ENCODE results near the gene PRKCB.

The PRKCB gene

GRCh38 chr16:24116046-24116776 is 280.4 kb downstream of the PRKCB start:
- no peak overlapping the region for H3K27ac Mint-ChIP-seq
- H3K9me3 Mint-ChIP-seq, result peaks cover 6% of the 10 kb centered on the region
- H3K36me3 Mint-ChIP-seq, result peaks cover 78% of the 10 kb centered on the region
- no peak overlapping the region for H3K4me3 Mint-ChIP-seq
- no peaks in the 10 kb centered on the region for H3K27me3 Mint-ChIP-seq
- H3K4me1 Mint-ChIP-seq, result peaks cover 9% of the 10 kb centered on the region
- no peak for ATAC-seq

DNA sequence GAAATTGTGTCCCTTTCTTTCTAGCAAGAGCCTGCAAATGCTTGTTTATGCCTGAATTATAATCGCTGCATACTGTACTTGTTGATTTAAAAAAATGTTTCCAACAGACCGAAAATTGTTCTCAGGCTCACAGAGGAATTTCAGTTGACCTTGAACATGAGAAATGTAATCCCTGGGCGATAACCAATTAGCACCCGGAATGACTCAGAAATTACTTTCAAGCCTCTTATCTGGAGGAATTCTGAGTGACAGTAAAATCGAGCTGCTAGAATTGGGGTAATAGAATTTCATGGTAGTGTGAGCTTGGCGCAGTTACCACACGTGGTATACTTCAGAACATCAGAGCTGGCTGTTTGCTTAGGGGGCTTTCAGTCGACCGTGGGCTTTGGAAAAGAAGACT is 281.2 kb downstream of the PRKCB start:
- Mint-ChIP-seq H3K27ac (no peak overlapping the region), H3K4me1 (peaks cover 9% of the 10 kb centered on the region), H3K36me3 (peaks cover 76% of the 10 kb centered on the region), H3K9me3 (peaks cover 6% of the 10 kb centered on the region), H3K27me3 (no peaks in the 10 kb centered on the region), H3K4me3 (no peak overlapping the region)
- ATAC-seq, result no peak

DNA sequence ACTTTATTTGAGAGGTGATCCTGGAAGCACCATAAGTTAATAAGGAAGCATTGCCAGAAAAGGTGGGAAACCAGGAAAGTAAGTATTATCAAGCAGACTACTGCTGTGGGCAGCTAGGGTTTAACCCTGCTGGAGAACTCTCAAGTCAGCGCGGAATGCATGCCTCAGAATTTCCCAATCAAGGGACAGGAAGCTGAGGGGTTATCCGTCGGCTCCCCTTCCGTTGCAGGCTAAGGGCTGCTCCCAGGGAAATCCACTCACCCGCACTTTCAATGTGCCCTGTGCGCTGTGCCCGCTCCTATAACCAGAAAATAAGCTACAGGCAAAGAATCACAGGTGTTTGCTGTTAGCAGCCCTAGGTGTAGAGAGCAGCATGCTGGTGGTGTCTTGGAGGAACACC is 281.9 kb downstream of the PRKCB start:
- H3K4me1 Mint-ChIP-seq, result peaks cover 9% of the 10 kb centered on the region
- H3K4me3 Mint-ChIP-seq, result no peak overlapping the region
- no peak for ATAC-seq
- H3K27ac Mint-ChIP-seq, result no peak overlapping the region
- peaks cover 76% of the 10 kb centered on the region for H3K36me3 Mint-ChIP-seq
- peaks cover 6% of the 10 kb centered on the region for H3K9me3 Mint-ChIP-seq
- no peaks in the 10 kb centered on the region for H3K27me3 Mint-ChIP-seq

- peaks cover 3% of the 10 kb centered on the region for H3K9me3 Mint-ChIP-seq
- H3K4me3 Mint-ChIP-seq, result no peak overlapping the region
- peaks cover 5% of the 10 kb centered on the region for H3K4me1 Mint-ChIP-seq
- ATAC-seq, result no peak
- peak overlapping the region; percentile 10 for H3K27ac Mint-ChIP-seq
- H3K27me3 Mint-ChIP-seq, result no peaks in the 10 kb centered on the region
- peaks cover 76% of the 10 kb centered on the region for H3K36me3 Mint-ChIP-seq
These were observed 282.5 kb downstream of the PRKCB start for GRCh38 chr16:24118126-24118821.

- H3K36me3 Mint-ChIP-seq, result peaks cover 76% of the 10 kb centered on the region
- H3K9me3 Mint-ChIP-seq, result no peaks in the 10 kb centered on the region
These were observed 284.0 kb downstream of the PRKCB start for GRCh38 chr16:24119807-24120206.

DNA sequence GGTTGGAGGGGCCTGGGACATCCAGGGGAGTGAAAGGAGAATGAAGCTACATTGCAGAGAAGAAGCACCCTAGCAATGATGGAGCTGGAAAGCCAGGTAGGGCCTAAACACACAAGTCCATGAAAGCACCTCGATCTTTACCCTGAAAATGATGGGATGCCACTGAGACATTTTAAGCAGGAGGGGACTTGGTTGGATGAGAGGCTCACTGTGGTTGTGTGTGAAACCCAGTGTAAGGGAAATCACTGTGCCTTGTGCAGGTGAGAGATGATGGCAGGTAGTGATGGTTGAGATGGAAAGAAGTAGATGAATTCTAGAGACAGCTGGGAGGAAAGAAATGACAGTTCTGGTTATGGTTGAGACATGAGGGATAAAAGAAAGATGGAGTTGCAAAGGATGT is 287.5 kb downstream of the PRKCB start:
- no peak for ATAC-seq
- H3K36me3 Mint-ChIP-seq, result peaks cover 87% of the 10 kb centered on the region
- no peaks in the 10 kb centered on the region for H3K4me1 Mint-ChIP-seq
- no peaks in the 10 kb centered on the region for H3K9me3 Mint-ChIP-seq
- no peak overlapping the region for H3K27ac Mint-ChIP-seq
- H3K27me3 Mint-ChIP-seq, result no peaks in the 10 kb centered on the region
- H3K4me3 Mint-ChIP-seq, result no peak overlapping the region

More at GRCh38 chr16:24119807-24120206, 284.0 kb downstream of the PRKCB start:
- ATAC-seq, result no peak
- no peak overlapping the region for H3K4me3 Mint-ChIP-seq
- no peaks in the 10 kb centered on the region for H3K27me3 Mint-ChIP-seq
- no peaks in the 10 kb centered on the region for H3K4me1 Mint-ChIP-seq
- H3K27ac Mint-ChIP-seq, result peak overlapping the region; percentile 10

GRCh38 chr16:24124291-24124690 is 288.5 kb downstream of the PRKCB start:
- H3K9me3 Mint-ChIP-seq, result no peaks in the 10 kb centered on the region

GRCh38 chr16:24125214-24125613 is 289.4 kb downstream of the PRKCB start:
- H3K4me3 Mint-ChIP-seq, result no peak overlapping the region
- no peak overlapping the region for H3K27ac Mint-ChIP-seq
- H3K36me3 Mint-ChIP-seq, result peaks cover 82% of the 10 kb centered on the region
- H3K9me3 Mint-ChIP-seq, result no peaks in the 10 kb centered on the region
- H3K27me3 Mint-ChIP-seq, result no peaks in the 10 kb centered on the region
- no peaks in the 10 kb centered on the region for H3K4me1 Mint-ChIP-seq
- no peak for ATAC-seq

More at GRCh38 chr16:24124291-24124690, 288.5 kb downstream of the PRKCB start:
- no peak overlapping the region for H3K27ac Mint-ChIP-seq
- no peak for ATAC-seq
- H3K27me3 Mint-ChIP-seq, result no peaks in the 10 kb centered on the region
- H3K4me3 Mint-ChIP-seq, result no peak overlapping the region
- peaks cover 83% of the 10 kb centered on the region for H3K36me3 Mint-ChIP-seq
- no peaks in the 10 kb centered on the region for H3K4me1 Mint-ChIP-seq

GRCh38 chr16:24129412-24129918 is 293.7 kb downstream of the PRKCB start:
- no peak for ATAC-seq
- no peaks in the 10 kb centered on the region for H3K9me3 Mint-ChIP-seq
- peaks cover 73% of the 10 kb centered on the region for H3K36me3 Mint-ChIP-seq
- no peaks in the 10 kb centered on the region for H3K27me3 Mint-ChIP-seq
- peaks cover 11% of the 10 kb centered on the region for H3K4me1 Mint-ChIP-seq
- H3K27ac Mint-ChIP-seq, result no peak overlapping the region
- no peak overlapping the region for H3K4me3 Mint-ChIP-seq

DNA sequence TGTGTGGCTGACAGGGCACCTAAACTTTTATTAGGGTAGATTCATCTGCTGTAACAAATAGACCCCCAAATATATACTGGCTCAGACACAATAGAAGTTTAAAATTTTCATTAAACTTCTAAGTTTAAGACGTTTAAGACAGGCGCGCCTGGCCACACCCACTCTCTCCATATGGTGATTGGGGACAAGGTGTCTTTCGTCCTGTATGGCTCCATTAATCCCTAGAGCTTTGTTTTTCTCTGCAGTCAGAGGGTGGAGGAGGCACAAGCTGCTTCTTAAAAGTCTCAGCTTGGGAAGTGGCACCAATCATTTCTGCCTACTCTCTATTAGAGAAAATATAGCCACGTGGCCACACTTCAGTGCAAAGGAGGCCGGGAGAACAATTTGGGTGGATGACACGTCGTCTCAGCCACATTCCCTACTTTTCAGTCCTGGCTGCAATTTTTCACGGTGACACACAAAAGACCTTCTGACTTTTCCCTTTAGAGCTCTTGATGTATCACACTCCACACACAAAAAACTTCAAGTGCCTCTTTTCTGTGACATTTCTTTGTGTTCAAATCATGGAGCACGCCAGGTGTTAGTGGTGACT is 294.8 kb downstream of the PRKCB start:
- H3K27me3 Mint-ChIP-seq, result no peaks in the 10 kb centered on the region
- H3K4me1 Mint-ChIP-seq, result peaks cover 11% of the 10 kb centered on the region
- no peak for ATAC-seq
- no peaks in the 10 kb centered on the region for H3K9me3 Mint-ChIP-seq
- H3K36me3 Mint-ChIP-seq, result peaks cover 62% of the 10 kb centered on the region
- no peak overlapping the region for H3K4me3 Mint-ChIP-seq
- H3K27ac Mint-ChIP-seq, result no peak overlapping the region

- H3K27ac Mint-ChIP-seq, result no peak overlapping the region
- H3K27me3 Mint-ChIP-seq, result no peaks in the 10 kb centered on the region
- no peak for ATAC-seq
- no peaks in the 10 kb centered on the region for H3K9me3 Mint-ChIP-seq
- H3K36me3 Mint-ChIP-seq, result peaks cover 62% of the 10 kb centered on the region
- no peak overlapping the region for H3K4me3 Mint-ChIP-seq
- H3K4me1 Mint-ChIP-seq, result peaks cover 11% of the 10 kb centered on the region
These were observed 295.5 kb downstream of the PRKCB start for GRCh38 chr16:24131294-24131693.

DNA sequence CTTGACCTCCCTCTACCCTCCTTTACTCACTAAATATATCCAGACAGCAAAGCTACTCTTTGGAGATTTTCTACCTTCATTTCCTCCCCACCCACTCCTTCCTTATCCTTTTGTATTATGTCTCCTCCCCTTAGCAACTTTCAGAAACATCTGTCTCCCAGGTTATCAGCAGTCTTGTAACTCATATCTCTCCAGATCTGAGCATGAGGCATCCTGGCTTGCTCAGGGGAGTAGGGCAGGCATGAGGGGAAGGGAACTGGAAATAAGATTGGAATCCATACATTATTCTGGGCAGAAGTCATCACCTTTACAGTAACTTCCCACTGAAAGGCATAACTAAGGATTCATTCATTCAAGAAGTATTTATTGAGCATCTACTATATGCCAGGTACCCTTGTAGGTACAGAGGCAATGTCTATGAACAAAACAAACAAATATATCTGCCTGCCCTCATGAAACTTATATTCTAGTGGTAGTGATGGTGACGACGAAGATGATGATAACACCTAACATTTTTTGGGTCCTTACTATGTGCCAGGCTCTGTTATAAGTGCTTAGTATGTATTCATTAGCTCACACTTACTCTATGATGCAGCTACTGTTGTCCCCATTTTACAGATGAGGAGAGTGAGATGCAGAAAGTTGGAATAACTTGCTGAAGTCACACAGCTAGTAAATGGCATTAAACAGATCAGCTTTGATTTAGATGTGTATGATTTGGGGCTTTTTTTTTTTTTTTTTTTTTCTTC is 296.4 kb downstream of the PRKCB start:
- Mint-ChIP-seq H3K4me1 (peaks cover 11% of the 10 kb centered on the region), H3K27ac (peak overlapping the region; percentile 31), H3K4me3 (no peak overlapping the region), H3K36me3 (peaks cover 57% of the 10 kb centered on the region), H3K9me3 (no peaks in the 10 kb centered on the region), H3K27me3 (no peaks in the 10 kb centered on the region)
- ATAC-seq, result no peak

DNA sequence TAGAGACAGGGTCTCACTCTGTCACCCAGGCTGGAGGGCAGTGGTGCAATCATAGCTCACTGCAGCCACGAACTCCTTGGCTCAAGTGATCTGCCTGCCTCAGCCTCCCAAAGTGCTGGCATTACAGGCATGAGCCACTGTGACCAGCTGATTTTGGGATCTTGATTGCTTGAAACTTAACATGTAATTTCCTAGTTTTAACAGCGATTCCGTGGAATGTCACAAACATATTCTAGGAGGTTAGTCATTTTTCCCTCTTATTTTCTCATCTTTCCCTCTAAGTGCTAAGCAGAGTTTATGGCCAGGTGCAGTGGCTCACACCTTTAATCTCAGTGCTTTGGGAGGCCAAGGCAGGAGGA is 297.0 kb downstream of the PRKCB start:
- H3K36me3 Mint-ChIP-seq, result peaks cover 53% of the 10 kb centered on the region
- H3K4me1 Mint-ChIP-seq, result peaks cover 11% of the 10 kb centered on the region
- H3K27ac Mint-ChIP-seq, result no peak overlapping the region
- ATAC-seq, result no peak
- no peaks in the 10 kb centered on the region for H3K9me3 Mint-ChIP-seq
- no peak overlapping the region for H3K4me3 Mint-ChIP-seq
- no peaks in the 10 kb centered on the region for H3K27me3 Mint-ChIP-seq

DNA sequence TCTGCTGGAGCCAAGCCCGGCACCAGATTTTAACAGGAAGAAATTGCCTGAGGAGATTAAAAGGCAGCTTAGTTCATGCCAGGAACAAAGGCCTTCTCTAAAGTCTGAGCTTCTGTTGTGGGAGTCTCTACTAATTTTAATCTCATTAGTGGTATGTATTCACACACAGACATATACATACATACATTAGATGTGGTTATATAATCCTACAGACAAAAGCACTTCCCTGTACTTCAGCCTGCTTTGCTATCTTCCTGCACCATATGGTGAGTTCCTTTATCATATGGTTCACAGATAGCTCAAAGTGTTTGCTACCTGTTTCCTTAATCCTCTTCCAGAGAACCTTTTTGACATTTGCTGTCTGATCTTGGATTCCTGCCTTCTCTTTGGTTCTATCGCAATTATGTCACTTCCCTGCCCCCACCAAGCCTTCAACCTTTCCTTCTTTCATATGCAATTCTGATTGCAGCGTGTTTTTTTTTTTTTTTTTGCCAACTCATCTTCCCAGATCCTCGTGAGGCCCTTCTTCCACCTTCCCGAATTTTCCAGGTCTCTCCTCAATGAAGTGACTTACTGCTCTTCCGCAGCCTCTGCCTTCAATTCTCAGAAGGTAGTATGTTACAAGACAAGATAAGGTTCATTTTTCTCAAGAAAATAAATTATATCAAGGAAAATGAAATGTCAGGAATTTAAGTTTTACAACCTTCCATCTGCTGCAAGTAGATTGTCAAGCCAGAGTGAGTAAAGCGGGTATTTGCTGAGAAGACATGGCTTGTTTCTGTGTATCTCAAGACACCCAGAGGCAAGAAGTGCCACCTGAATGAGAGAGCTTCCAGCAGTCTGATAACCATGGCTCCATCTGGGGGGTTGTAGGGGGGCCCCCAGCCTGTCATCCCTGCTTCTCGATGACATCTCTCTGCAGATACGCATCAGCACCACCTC is 300.1 kb downstream of the PRKCB start:
- Mint-ChIP-seq H3K4me1 (peaks cover 26% of the 10 kb centered on the region), H3K27me3 (no peaks in the 10 kb centered on the region), H3K9me3 (no peaks in the 10 kb centered on the region), H3K27ac (no peak overlapping the region), H3K4me3 (no peak overlapping the region), H3K36me3 (peaks cover 59% of the 10 kb centered on the region)
- ATAC-seq, result no peak

All from stimulated activated memory B cell treated with anti-CD40 and anti-IgM and Interleukin-4, amounts not matched to agents 10 μg/mL and 1 μg/mL and 100 μg/mL, for 72 hours (primary cell).